K562 treated with DMSO at 1 percent for 12 hours (cell line): ENCODE measurements around the gene ATXN8OS. TPM values are rescaled to one million over a fixed set of nuclear protein-coding genes. Genes with fewer than 3 reads are reported as not detected.

ENCODE experiments used
- total RNA-seq: library from RNA; unstranded; fragments of 300-600 nt; gene quantifications from 2 replicates; pipeline ENCODE4 v1.2.3, GENCODE V29; 2022; ENCODE audit not compliant: insufficient read depth

The ATXN8OS gene
- total RNA-seq = not detected in 2 replicates

DNA sequence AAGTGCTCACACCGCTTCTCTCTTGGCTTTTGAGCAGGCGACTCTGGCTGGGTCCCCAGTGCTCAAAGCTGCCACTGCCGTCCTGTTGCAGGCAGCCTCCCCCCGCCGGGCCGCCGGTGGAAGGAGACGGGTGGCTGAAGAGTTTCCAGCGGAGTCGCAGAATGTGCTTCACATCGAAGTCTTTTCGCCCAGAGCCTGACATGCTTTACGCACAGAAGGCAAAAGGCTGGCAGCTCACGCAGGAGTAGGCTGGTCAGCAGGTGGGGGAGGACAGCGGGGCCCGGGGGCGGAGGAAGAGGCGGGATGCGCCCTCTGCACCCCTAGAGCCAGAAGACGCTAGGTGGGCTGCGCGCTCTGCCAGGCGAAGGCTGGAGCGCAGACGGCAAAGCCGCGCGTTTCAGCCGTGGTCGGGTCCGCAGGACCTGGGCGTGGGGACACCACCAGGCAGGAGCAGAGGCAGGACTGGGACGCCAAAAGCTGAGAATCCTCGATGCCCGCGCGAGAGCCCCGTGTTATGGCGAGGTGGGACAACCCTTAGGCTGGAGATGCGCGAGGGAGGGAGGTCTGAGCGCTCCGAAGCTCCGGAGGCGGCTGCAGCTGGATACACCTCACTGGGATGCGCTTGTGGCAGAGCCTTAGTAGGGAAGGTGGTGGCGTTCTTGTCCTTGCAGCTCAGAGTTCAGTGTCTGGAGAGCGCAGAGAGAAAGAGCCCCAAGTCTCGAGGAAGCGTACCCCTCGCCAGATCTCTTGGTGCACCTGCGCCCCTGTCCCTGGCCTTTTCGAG lies at the start of gene ATXN8OS:
TSS of gene ATXN8OS (plus strand) at position 329 of the 784 bp plus-strand sequence.

DNA sequence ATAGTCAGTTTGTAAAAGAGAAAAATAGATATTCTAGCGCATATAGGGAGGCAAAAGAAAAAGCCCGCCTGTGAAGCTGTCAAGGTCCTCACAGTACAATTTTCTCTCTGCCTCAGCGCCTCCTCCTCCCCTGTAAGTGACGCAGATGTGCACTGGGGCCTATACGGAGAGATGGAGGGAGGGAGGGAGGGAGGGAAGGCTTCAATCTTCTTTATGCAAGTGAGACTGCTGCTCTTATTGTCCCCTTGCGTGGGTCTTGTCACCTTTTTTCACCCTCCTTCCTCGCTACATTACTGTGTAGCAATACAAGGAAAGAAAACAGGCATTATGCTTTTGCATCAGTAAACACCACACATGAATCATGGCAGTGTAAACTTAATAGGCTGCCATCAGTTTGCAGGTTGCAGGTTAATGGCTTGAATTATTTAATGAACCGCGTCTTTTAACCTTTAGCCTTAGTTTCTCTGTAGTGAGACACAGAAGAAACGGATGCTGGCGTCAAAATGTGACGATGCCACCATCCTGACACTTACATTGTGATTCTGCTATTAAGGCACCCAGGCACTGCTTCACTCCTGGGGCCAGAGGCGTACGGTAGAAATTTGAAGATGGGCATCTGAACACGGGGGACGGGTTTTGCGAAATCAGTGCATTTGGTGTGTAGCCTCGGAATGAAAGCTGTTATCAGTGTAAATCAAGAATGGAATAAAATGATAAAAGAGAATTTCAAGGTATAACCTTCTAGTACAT lies 905 bp downstream of the ATXN8OS start, which contains the start of gene KLHL1:
TSS of gene KLHL1 (minus strand) at position 97 of the 750 bp plus-strand sequence. CDS start 753 bp downstream, outside the sequence.

Other genes with a start within 250 kb of the ATXN8OS start
- gene KLHL1, start 626 bp downstream of the ATXN8OS start, total RNA-seq = not detected in 2 replicates